ENCODE measurements around the gene FZR1. TPM values are rescaled to one million over a fixed set of nuclear protein-coding genes. Genes with fewer than 3 reads are reported as not detected.
A peak's percentile ranks its signal among the peaks of the same experiment; 100 is the strongest.

Gene FZR1
- total and polyA plus RNA-seq, 9 of the 15 experiments (the other 6 are each of a cell fraction or from before 2014, with no cell fraction given) = 0.18 to 48.0 (median 22.2) TPM

- Histone ChIP-seq H3K27ac (ENCODE audit: extremely low read depth, low read depth, low read length) (no peak overlapping the region), H3K9me3 (replicated peaks; ENCODE audit: control insufficient read depth, insufficient read depth, low read depth, low read length) (no peaks in the 10 kb centered on the region), H4K20me1 (replicated peaks; ENCODE audit: control insufficient read depth, insufficient read depth, low read length) (peaks cover 31% of the 10 kb centered on the region), H3K4me2 (ENCODE audit: insufficient read depth, low read length) (no peak overlapping the region), H3K9me1 (ENCODE audit: control insufficient read depth, insufficient read depth, low read length) (peaks cover 4% of the 10 kb centered on the region), H3K27me3 (ENCODE audit: control insufficient read depth in 2 of 2, insufficient read depth in 2 of 2, low read length in 2 of 2) (no peaks in the 10 kb centered on the region), H3K79me2 (ENCODE audit: control insufficient read depth, insufficient read depth, low read length) (peaks cover 76% of the 10 kb centered on the region), H3K4me3 (no peak overlapping the region), H3K36me3 (ENCODE audit: control insufficient read depth, insufficient read depth, low read length) (peaks cover 20% of the 10 kb centered on the region; the same call in 1 of the 3 replicates), H2AFZ (ENCODE audit: low read depth, low read length) (no peak overlapping the region), H3K9ac (ENCODE audit: insufficient read depth in 1 of 2, low read depth in 2 of 2, low read length in 2 of 2) (no peak overlapping the region), H3K4me1 (replicated peaks in 1 of 2; ENCODE audit: control insufficient read depth in 2 of 2, insufficient read depth in 2 of 2, low read length in 2 of 2) (peaks cover 19 to 76% of the 10 kb centered on the region in 2 experiments)
- ATAC-seq (no peak), FAIRE-seq (no peak), DNase-seq (ENCODE audit: extremely low read depth in 1 of 4, low spot score in 3 of 4) (no peak)
- CTCF ChIA-PET (ENCODE audit: low intra/inter-chr PET ratio) = no interaction called here
- TF ChIP-seq ZNF140 (CRISPR knock-in tag; IDR thresholded peaks at IDR 0.05) (no peak), CEBPG (CRISPR knock-in tag; IDR thresholded peaks at IDR 0.05) (no peak), CEBPG (tag; conservative IDR thresholded peaks at IDR 0.05 in 1 of 2, IDR thresholded peaks at IDR 0.05 in 1 of 2) (peak in 1 of 2 experiments; percentile 80; a peak in 2 of 4 replicates), CEBPB (tag; IDR thresholded peaks at IDR 0.05) (peak; percentile 67), PHF21A (IDR thresholded peaks at IDR 0.05; ENCODE audit: borderline replicate concordance, low read depth) (no peak), ATF3 (IDR thresholded peaks at IDR 0.05) (peak; percentile 73), ATF3 (CRISPR knock-in tag; conservative IDR thresholded peaks at IDR 0.05) (no peak), KDM1A (IDR thresholded peaks at IDR 0.05) (peak in 1 of 2 experiments; percentile 45; a peak in 1 of 4 replicates), RCOR1 (IDR thresholded peaks at IDR 0.05; ENCODE audit: borderline replicate concordance in 1 of 2, low read depth in 2 of 2, low read length in 2 of 2) (peak in 1 of 2 experiments; percentile 33; a peak in 1 of 4 replicates), ZNF121 (CRISPR knock-in tag; conservative IDR thresholded peaks at IDR 0.05) (peak; percentile 68)
- POLR2A ChIA-PET = interaction anchor here (0.6 to 1.7 kb wide), 5 partner anchors 8 to 95 kb away, joined by 3 to 9 read pairs (median 3); partner anchors contain the start of gene DOHH
- BruUV-seq (replicated peaks) = no TSS peak
- intact Hi-C loops (cut with micrococcal nuclease) (no loop called here), in situ Hi-C loops (cut with MboI) (no loop called here)
- WGBS (ENCODE audit: insufficient coverage, low coverage, missing lambda C conversion rate) = 59% methylated on average over 2 of the region's 2 CpGs
Measured at GRCh38 chr19:3517638-3518037, 11.5 kb downstream of the FZR1 start.
